Heart left ventricle (tissue), 13 donors: ENCODE measurements around the gene TGFB2.

Source experiments
- CTCF ChIP-seq, 12 donors: fragments of 200-600 bp; sonication (generic) in 4 of 12; IDR thresholded peaks; one replicate each; pipeline versions ENCODE4 v1.5.0 to v1.8.0; 2018 to 2022; ENCODE audit warnings: antibody characterized with exemption in 12 of 12, mild to moderate bottlenecking in 5 of 12
- POLR2A ChIP-seq, 2 donors: fragments of 450-650 bp; IDR thresholded peaks; one replicate each; pipeline ENCODE4 v1.6.1; 2017; ENCODE audit warnings: antibody characterized with exemption in 2 of 2, mild to moderate bottlenecking in 2 of 2, moderate library complexity in 2 of 2
- donor health status: ischemic (EF 13 %, LVEDD 7.1; RV severe dilation, severe dysfunction).
- donor health status: DM: no; HTN: yes; CAD: no.
- donor health status: DM: no; HTN: no; CAD: no.
- donor health status: ischemic (EF 25% LVEDD 6.9; RV normal size, moderate dysfunction).
- donor health status: ischemic (EF 25% LVEDD 5.7; RV mildly dilated, moderate dysfunction).
- donor health status: ischemic (EF 35%, LVEDD 5.7; RV mildly dilated, moderate dysfunction).
- donor health status: nonischemic (EF 11% LVEDD 7.7; RV severe dilation, severe dysfunction).
- donor health status: DM: yes; HTN: yes; CAD: no.
- donor health status: PGD.
- donor health status: ischemic (EF 29% LVEDD 5.4; RV normal size, mild dysfunction).
- donor health status: nonischemic (EF 23%, LVEDD 6.1; RV moderate dilation, normal function).

- TF ChIP-seq CTCF (IDR thresholded peaks at IDR 0.05) (no peak), POLR2A (IDR thresholded peaks at IDR 0.05) (no peak)
These were observed 27.0 kb downstream of the TGFB2 start for GRCh38 chr1:218371927-218372672.
